ENCODE measurements around the gene CYSLTR2.

DNA sequence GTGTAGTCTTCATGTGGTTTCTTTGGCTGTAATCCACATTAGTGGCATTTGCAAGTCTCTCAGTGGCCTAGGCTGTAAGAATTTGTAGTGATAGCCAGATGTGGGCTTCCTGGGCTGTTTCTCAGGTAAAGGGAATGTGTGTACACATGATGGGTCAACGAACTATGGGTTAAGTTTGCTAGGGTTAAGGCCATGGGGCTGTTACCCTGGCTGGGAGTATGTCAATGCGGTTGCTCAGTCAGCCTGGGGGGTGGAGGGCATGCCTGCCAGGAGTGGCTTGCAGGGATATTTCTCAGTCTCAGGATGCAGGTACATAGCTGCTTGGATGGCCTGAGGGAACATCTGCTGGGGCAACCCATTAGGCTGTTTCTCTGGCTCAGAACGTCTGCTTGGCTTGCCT, 13.4 kb downstream of the CYSLTR2 start:
- TF ChIP-seq, protein P1, sequence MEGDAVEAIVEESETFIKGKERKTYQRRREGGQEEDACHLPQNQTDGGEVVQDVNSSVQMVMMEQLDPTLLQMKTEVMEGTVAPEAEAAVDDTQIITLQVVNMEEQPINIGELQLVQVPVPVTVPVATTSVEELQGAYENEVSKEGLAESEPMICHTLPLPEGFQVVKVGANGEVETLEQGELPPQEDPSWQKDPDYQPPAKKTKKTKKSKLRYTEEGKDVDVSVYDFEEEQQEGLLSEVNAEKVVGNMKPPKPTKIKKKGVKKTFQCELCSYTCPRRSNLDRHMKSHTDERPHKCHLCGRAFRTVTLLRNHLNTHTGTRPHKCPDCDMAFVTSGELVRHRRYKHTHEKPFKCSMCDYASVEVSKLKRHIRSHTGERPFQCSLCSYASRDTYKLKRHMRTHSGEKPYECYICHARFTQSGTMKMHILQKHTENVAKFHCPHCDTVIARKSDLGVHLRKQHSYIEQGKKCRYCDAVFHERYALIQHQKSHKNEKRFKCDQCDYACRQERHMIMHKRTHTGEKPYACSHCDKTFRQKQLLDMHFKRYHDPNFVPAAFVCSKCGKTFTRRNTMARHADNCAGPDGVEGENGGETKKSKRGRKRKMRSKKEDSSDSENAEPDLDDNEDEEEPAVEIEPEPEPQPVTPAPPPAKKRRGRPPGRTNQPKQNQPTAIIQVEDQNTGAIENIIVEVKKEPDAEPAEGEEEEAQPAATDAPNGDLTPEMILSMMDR (IDR thresholded peaks at IDR 0.05) = no peak
- no peak for TF ChIP-seq POLR2A (IDR thresholded peaks at IDR 0.05)
- no peak for TF ChIP-seq POLR2AphosphoS5 (IDR thresholded peaks at IDR 0.05)

All from prostate gland (tissue), 2 donors.